HUES48 (cell line): Measurements from ENCODE around the gene FUNDC1.

Source experiments
- H3K27ac ChIP-seq: one replicate; pipeline ENCODE4 v1.7.0; 2013; ENCODE audit warnings: low read depth, low read length, inconsistent platforms
- H3K27me3 ChIP-seq: 2 replicates; pipeline ENCODE4 v1.6.1; 2013; ENCODE audit warnings: mild to moderate bottlenecking, low read length; ENCODE audit not compliant: control insufficient read depth, insufficient read depth
- H3K36me3 ChIP-seq: 2 replicates; pipeline ENCODE4 v1.6.1; 2013; ENCODE audit warnings: low read length; ENCODE audit not compliant: control insufficient read depth, insufficient read depth
- H3K4me1 ChIP-seq: 2 replicates; pipeline ENCODE4 v1.6.1; 2013; ENCODE audit warnings: mild to moderate bottlenecking, low read length; ENCODE audit not compliant: control insufficient read depth, insufficient read depth
- H3K4me3 ChIP-seq: 2 replicates; pipeline ENCODE4 v1.5.1; 2013; ENCODE audit warnings: mild to moderate bottlenecking, low read depth, low read length
- H3K9ac ChIP-seq: 2 replicates; pipeline ENCODE4 v1.6.1; 2013; ENCODE audit warnings: mild to moderate bottlenecking, low read depth, low read length, moderate library complexity
- H3K9me3 ChIP-seq: 2 replicates; pipeline ENCODE4 v1.6.1; 2013; ENCODE audit warnings: low read length; ENCODE audit not compliant: control insufficient read depth, insufficient read depth

Gene FUNDC1

DNA sequence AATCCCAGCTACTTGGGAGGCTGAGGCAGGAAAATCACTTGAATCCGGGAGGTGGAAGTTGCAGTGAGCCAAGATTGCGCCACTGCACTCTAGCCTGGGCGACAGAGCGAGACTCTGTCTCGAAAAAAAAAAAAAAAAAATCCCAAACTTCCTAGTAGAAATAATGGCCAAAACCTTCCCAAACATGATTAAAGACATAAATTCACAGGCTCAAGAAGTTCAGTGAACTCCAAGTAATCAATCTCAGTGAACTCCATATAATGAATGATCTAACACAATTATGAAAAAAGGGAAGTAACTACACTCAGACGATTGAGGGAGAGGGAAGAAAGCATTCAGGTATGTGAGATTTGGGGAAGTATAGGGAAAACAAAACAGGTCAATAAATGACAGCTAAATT is 6.5 kb downstream of the FUNDC1 start:
- peaks cover 34% of the 10 kb centered on the region for H3K36me3 ChIP-seq
- no peak overlapping the region for H3K27ac ChIP-seq
- peaks cover 4% of the 10 kb centered on the region; the same call in 1 of the 2 replicates for H3K4me1 ChIP-seq
- no peak overlapping the region for H3K9ac ChIP-seq
- H3K4me3 ChIP-seq, result no peak overlapping the region
- peaks cover 16% of the 10 kb centered on the region for H3K9me3 ChIP-seq
- no peaks in the 10 kb centered on the region for H3K27me3 ChIP-seq

- H3K4me1 ChIP-seq, result no peaks in the 10 kb centered on the region
- peaks cover 13% of the 10 kb centered on the region; the same call in 1 of the 2 replicates for H3K9me3 ChIP-seq
- no peak overlapping the region for H3K27ac ChIP-seq
Observed at GRCh38 chrX:44529310-44529709, 13.3 kb downstream of the FUNDC1 start.

DNA sequence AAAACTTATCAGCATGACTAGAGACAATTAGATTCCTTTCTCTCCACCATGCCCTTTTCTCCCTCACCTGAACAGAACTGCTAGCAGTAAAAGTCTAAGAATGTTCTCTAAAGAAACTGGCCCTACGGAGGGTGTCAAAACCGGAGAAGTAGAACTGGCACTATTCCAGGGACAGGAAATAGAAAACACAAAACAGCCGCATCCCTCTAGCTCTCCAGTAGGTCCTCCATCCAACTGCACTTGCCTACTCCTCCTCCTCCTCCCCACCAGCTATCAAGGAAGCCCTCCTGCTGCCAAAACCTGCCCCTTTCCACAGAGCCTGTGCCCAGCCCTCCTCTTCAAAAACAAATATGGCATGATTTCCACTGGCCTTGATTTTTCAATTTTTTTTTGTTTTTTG is 28.4 kb downstream of the FUNDC1 start:
- H3K4me3 ChIP-seq, result no peak overlapping the region
- peaks cover 3% of the 10 kb centered on the region; the same call in 1 of the 2 replicates for H3K9me3 ChIP-seq
- H3K4me1 ChIP-seq, result no peaks in the 10 kb centered on the region
- no peaks in the 10 kb centered on the region for H3K27me3 ChIP-seq
- no peaks in the 10 kb centered on the region for H3K36me3 ChIP-seq
- no peak overlapping the region for H3K9ac ChIP-seq
- no peak overlapping the region for H3K27ac ChIP-seq

More at GRCh38 chrX:44529310-44529709, 13.3 kb downstream of the FUNDC1 start:
- Histone ChIP-seq H3K4me3 (no peak overlapping the region), H3K36me3 (peaks cover 3% of the 10 kb centered on the region; the same call in 1 of the 2 replicates), H3K27me3 (no peaks in the 10 kb centered on the region), H3K9ac (no peak overlapping the region)

DNA sequence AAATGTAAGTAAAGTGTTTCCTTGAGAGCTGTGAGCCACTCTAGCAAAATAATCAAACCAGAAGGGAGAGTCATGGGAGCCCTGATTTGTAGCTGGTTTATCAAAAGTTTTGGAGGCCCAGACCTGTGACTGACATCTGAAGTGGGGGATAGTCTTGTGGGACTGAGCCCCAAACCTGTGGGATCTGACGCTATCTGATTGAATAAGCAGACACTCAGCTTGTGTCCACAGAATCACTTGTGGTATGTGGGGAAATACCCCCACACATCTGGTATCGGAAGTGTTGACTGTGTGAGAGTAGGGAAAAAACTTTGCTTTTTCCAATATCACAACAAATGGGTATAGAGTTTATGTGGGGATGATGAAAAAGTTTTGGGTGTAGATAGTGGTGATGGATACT is 35.4 kb downstream of the FUNDC1 start:
- Histone ChIP-seq H3K9ac (no peak overlapping the region), H3K27me3 (no peaks in the 10 kb centered on the region), H3K9me3 (peaks cover 5% of the 10 kb centered on the region; the same call in 1 of the 2 replicates), H3K27ac (no peak overlapping the region), H3K4me3 (no peak overlapping the region), H3K36me3 (no peaks in the 10 kb centered on the region), H3K4me1 (0 out of 2 replicates have a peak, but pooled peaks cover 3% of the 10 kb centered on the region)

DNA sequence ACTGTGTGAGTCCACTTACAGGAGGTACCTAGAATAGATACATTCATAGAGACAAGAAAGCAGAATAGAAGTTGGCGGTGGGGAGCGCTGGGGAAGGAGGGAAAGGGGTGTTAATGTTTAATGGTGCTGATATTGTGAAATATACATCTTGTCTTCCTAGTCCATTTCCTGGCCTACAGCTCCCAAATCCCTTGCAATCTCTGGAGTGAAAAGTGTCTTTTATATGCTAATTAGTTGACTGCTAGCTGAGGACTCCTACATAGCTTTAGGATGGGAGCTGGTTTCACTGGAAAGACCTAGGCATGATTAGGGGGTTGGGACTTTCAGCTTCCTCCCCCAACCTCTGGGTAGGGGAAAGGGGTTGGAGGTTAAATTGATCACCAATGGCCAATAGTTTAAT is 36.0 kb downstream of the FUNDC1 start:
- Histone ChIP-seq H3K9ac (no peak overlapping the region), H3K27ac (no peak overlapping the region), H3K27me3 (no peaks in the 10 kb centered on the region), H3K4me3 (no peak overlapping the region), H3K36me3 (no peaks in the 10 kb centered on the region), H3K9me3 (peaks cover 5% of the 10 kb centered on the region; the same call in 1 of the 2 replicates), H3K4me1 (0 out of 2 replicates have a peak, but pooled peaks cover 3% of the 10 kb centered on the region)

GRCh38 chrX:44503560-44503959 is 39.1 kb downstream of the FUNDC1 start:
- Histone ChIP-seq H3K9ac (no peak overlapping the region), H3K4me1 (0 out of 2 replicates have a peak, but pooled peaks cover 3% of the 10 kb centered on the region), H3K27ac (no peak overlapping the region), H3K4me3 (no peak overlapping the region), H3K27me3 (no peaks in the 10 kb centered on the region), H3K9me3 (peaks cover 5% of the 10 kb centered on the region; the same call in 1 of the 2 replicates), H3K36me3 (no peaks in the 10 kb centered on the region)

GRCh38 chrX:44495091-44495490 is 47.6 kb downstream of the FUNDC1 start:
- Histone ChIP-seq H3K4me1 (no peaks in the 10 kb centered on the region), H3K27ac (no peak overlapping the region), H3K36me3 (no peaks in the 10 kb centered on the region), H3K9ac (no peak overlapping the region), H3K9me3 (peaks cover 2% of the 10 kb centered on the region; the same call in 1 of the 2 replicates), H3K4me3 (no peak overlapping the region), H3K27me3 (no peaks in the 10 kb centered on the region)

DNA sequence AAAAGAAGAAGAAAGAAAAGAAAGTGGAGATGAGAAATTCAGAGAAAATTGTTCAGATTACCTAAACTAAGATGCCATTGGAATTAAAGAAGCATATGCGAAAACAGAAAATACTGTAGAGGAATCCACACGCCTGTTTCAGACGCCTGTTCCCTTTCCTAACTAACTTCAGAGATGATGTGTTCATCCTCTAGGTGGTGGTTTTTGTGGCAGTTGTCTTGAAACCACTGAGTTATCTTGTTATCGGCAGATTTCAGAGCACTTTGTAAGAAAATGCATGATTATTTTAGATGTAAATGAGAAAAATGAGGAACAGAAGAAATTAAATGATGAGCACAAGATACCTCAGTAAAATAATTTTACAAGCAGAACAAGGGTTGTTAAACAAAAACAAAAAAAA is 48.3 kb downstream of the FUNDC1 start:
- H3K36me3 ChIP-seq, result no peaks in the 10 kb centered on the region
- H3K9me3 ChIP-seq, result peaks cover 2% of the 10 kb centered on the region; the same call in 1 of the 2 replicates
- no peaks in the 10 kb centered on the region for H3K27me3 ChIP-seq
- no peaks in the 10 kb centered on the region for H3K4me1 ChIP-seq
- H3K9ac ChIP-seq, result no peak overlapping the region
- no peak overlapping the region for H3K27ac ChIP-seq
- H3K4me3 ChIP-seq, result no peak overlapping the region

DNA sequence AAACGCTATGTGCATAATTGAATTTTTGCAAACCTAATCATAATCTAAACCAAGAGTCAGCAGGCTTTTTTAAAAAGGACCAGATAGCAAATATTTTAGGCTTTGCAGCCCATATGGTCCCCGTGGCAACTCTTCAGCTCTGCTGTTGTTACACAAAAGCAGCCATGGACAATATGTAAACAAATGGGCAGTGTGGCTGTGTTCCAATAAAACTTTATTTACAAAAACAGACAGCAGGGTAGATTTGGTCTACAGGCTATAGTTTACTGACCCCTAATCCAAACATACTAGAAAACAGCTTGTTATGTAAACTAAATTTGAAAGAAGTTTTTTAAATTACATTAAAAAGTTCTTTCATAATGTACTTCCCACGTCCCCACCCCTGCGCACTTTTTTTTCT is 53.1 kb downstream of the FUNDC1 start:
- H3K36me3 ChIP-seq, result no peaks in the 10 kb centered on the region
- no peak overlapping the region for H3K4me3 ChIP-seq
- H3K9me3 ChIP-seq, result peaks cover 8% of the 10 kb centered on the region
- H3K27ac ChIP-seq, result no peak overlapping the region
- H3K27me3 ChIP-seq, result no peaks in the 10 kb centered on the region
- no peak overlapping the region for H3K9ac ChIP-seq
- no peaks in the 10 kb centered on the region for H3K4me1 ChIP-seq

DNA sequence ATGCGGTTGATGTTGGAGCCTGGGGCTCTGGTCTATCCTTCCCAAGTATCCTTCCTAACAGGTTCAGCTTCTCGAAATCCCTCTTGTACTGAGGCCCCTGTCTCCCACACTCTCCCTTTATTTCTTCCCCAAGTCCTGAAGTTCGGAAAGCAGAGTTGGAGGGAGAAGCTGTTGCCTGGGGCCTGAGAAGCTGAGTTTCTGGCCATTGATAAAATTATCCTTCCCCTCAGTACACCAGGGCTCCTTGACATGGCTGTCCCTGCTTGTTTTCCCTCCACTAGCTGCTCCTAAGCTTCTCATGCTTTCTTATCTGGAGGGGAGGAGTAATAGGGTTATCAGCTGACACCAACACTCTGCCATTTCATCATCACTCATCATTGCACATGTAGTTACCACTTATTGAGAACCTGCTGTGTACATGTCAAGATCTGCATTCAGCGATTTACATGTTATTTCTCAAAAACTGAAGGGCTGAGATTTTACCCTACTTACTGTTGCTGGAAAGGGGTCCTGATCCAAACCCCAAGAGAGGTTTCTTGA is 58.0 kb downstream of the FUNDC1 start:
- H3K9me3 ChIP-seq, result peaks cover 11% of the 10 kb centered on the region
- no peak overlapping the region for H3K4me3 ChIP-seq
- H3K27ac ChIP-seq, result no peak overlapping the region
- no peaks in the 10 kb centered on the region for H3K4me1 ChIP-seq
- no peaks in the 10 kb centered on the region for H3K27me3 ChIP-seq
- H3K9ac ChIP-seq, result no peak overlapping the region
- no peaks in the 10 kb centered on the region for H3K36me3 ChIP-seq

GRCh38 chrX:44483965-44484606 is 58.6 kb downstream of the FUNDC1 start:
- Histone ChIP-seq H3K27ac (no peak overlapping the region), H3K9ac (no peak overlapping the region)

More at GRCh38 chrX:44483965-44484606, 58.6 kb downstream of the FUNDC1 start:
- H3K27me3 ChIP-seq, result no peaks in the 10 kb centered on the region
- H3K4me3 ChIP-seq, result no peak overlapping the region
- peaks cover 11% of the 10 kb centered on the region for H3K9me3 ChIP-seq
- H3K4me1 ChIP-seq, result no peaks in the 10 kb centered on the region
- H3K36me3 ChIP-seq, result no peaks in the 10 kb centered on the region
